Glomerular endothelial cell (primary cell): ENCODE results near the gene GRAP2. TPM values are rescaled to one million over a fixed set of nuclear protein-coding genes. Genes with fewer than 3 reads are reported as not detected.

ENCODE experiments used
- DNase-seq: peaks from one replicate; pipeline ENCODE4 v3.0.0-alpha.2; 2011; ENCODE audit warnings: low read depth, low spot score; ENCODE audit errors: extremely low read depth
- total RNA-seq: library from RNA; depleted of rRNA; stranded (reverse); fragments of >200 nt; gene quantifications from 2 replicates; pipeline ENCODE4 v1.2.3, GENCODE V29; 2015

The GRAP2 gene
- total RNA-seq, 1 donor from 2014 or later, result not detected

- DNase-seq, result peak; percentile 29
Observed at GRCh38 chr22:39960791-39961746, 60.2 kb downstream of the GRAP2 start.

GRCh38 chr22:39962071-39962470 is 61.2 kb downstream of the GRAP2 start:
- DNase-seq, result no peak

GRCh38 chr22:39965748-39966147 is 64.9 kb downstream of the GRAP2 start:
- no peak for DNase-seq

- no peak for DNase-seq
Observed at GRCh38 chr22:39966470-39966869, 65.6 kb downstream of the GRAP2 start.

- peak; percentile 27 for DNase-seq
Observed at GRCh38 chr22:39967103-39967829, 66.4 kb downstream of the GRAP2 start.

GRCh38 chr22:39967996-39968972 is 67.4 kb downstream of the GRAP2 start:
- DNase-seq, result no peak

- DNase-seq, result no peak
Observed at GRCh38 chr22:39970742-39971141, 69.9 kb downstream of the GRAP2 start.

- DNase-seq, result no peak
Observed at GRCh38 chr22:39972641-39973040, 71.8 kb downstream of the GRAP2 start.

- no peak for DNase-seq
Observed at GRCh38 chr22:39973656-39974055, 72.8 kb downstream of the GRAP2 start.

GRCh38 chr22:39974065-39974464 is 73.2 kb downstream of the GRAP2 start:
- DNase-seq, result no peak

- DNase-seq, result no peak
Observed at GRCh38 chr22:39979048-39979447, 78.2 kb downstream of the GRAP2 start.

GRCh38 chr22:39979458-39979857 is 78.6 kb downstream of the GRAP2 start:
- no peak for DNase-seq

- DNase-seq, result no peak
Observed at GRCh38 chr22:39980596-39980995, 79.7 kb downstream of the GRAP2 start.

GRCh38 chr22:39983346-39983745 is 82.5 kb downstream of the GRAP2 start:
- no peak for DNase-seq

- no peak for DNase-seq
Observed at GRCh38 chr22:39984006-39984405, 83.1 kb downstream of the GRAP2 start.

- DNase-seq, result no peak
Observed at GRCh38 chr22:39984746-39985145, 83.9 kb downstream of the GRAP2 start.

- DNase-seq, result no peak
Observed at GRCh38 chr22:39985383-39986035, 84.6 kb downstream of the GRAP2 start.

GRCh38 chr22:39988386-39989114 is 87.7 kb downstream of the GRAP2 start:
- no peak for DNase-seq

GRCh38 chr22:39989633-39990032 is 88.7 kb downstream of the GRAP2 start:
- no peak for DNase-seq
